ENCODE results near the gene KLHDC4. TPM values are rescaled to one million over a fixed set of nuclear protein-coding genes. Genes with fewer than 3 reads are reported as not detected.
"Not testable (repeated sequence)": the region's sequence is repeated elsewhere in the genome, so short reads cannot be mapped to it uniquely, and the experiment has no call there.

KLHDC4 gene
- polyA plus RNA-seq, 3 donors, result 11.2 to 26.4 (median 12.6) TPM

GRCh38 chr16:87787451-87788091, 21.8 kb upstream of the KLHDC4 start:
- H3K4me3 Mint-ChIP-seq; H3K36me3 Mint-ChIP-seq; H3K27ac ChIP-seq (ENCODE audit: low read depth in 1 of 2, low read length in 2 of 2); H3K4me1 ChIP-seq (ENCODE audit: control insufficient read depth in 1 of 2, insufficient read depth in 2 of 2, low read length in 2 of 2); H3K9ac ChIP-seq (ENCODE audit: insufficient read depth, low read length, poor library complexity, severe bottlenecking); H3K9me3 Mint-ChIP-seq; H4K20me1 ChIP-seq (ENCODE audit: insufficient read depth, low read length); H3K79me2 ChIP-seq (ENCODE audit: insufficient read depth, low read length); H3K27ac Mint-ChIP-seq; H3K4me3 ChIP-seq (replicated peaks in 1 of 3; ENCODE audit: low read depth in 2 of 3, low read length in 3 of 3); H3K27me3 ChIP-seq (ENCODE audit: control insufficient read depth in 2 of 2, insufficient read depth in 2 of 2, low read length in 2 of 2); H3K9me3 ChIP-seq (replicated peaks in 1 of 2; ENCODE audit: control insufficient read depth in 1 of 2, insufficient read depth in 1 of 2, low read length in 2 of 2); H3K36me3 ChIP-seq (replicated peaks in 1 of 2; ENCODE audit: control insufficient read depth in 1 of 2, insufficient read depth in 2 of 2, low read length in 2 of 2); H3K4me2 ChIP-seq (replicated peaks; ENCODE audit: extremely low read depth, low read length, poor library complexity, severe bottlenecking); intact Hi-C loops (cut with micrococcal nuclease); H3K4me1 Mint-ChIP-seq; H3K27me3 Mint-ChIP-seq (ENCODE audit: low read depth in 3 of 3); DNase-seq; H2AFZ ChIP-seq (ENCODE audit: insufficient read depth, low read depth, low read length, poor library complexity, severe bottlenecking): not testable (repeated sequence)
- WGBS (ENCODE audit: insufficient coverage), result 100% methylated on average over 2 of the region's 2 CpGs

GRCh38 chr16:87784812-87785211, 19.0 kb upstream of the KLHDC4 start:
- H3K9me3 Mint-ChIP-seq, result peaks cover 0 to 12% (median 3%) of the 10 kb centered on the region in 7 donors
- DNase-seq, result no peak
- H3K4me1 ChIP-seq (ENCODE audit: control insufficient read depth in 1 of 2, insufficient read depth in 2 of 2, low read length in 2 of 2), result peaks cover 16 to 20% of the 10 kb centered on the region in 2 donors
- no peaks in the 10 kb centered on the region for H3K36me3 ChIP-seq (replicated peaks in 1 of 2; ENCODE audit: control insufficient read depth in 1 of 2, insufficient read depth in 2 of 2, low read length in 2 of 2)
- no peak overlapping the region for H3K4me3 ChIP-seq (replicated peaks in 1 of 3; ENCODE audit: low read depth in 2 of 3, low read length in 3 of 3)
- intact Hi-C loops (cut with micrococcal nuclease), result no loop called here
- peaks cover 19% of the 10 kb centered on the region for H3K4me1 Mint-ChIP-seq
- peaks cover 0 to 4% of the 10 kb centered on the region in 2 donors for H3K9me3 ChIP-seq (replicated peaks in 1 of 2; ENCODE audit: control insufficient read depth in 1 of 2, insufficient read depth in 1 of 2, low read length in 2 of 2)
- H3K4me2 ChIP-seq (replicated peaks; ENCODE audit: extremely low read depth, low read length, poor library complexity, severe bottlenecking), result no peak overlapping the region
- no peaks in the 10 kb centered on the region for H3K36me3 Mint-ChIP-seq
- no peaks in the 10 kb centered on the region for H3K79me2 ChIP-seq (ENCODE audit: insufficient read depth, low read length)
- H3K27ac ChIP-seq (ENCODE audit: low read depth in 1 of 2, low read length in 2 of 2), result no peak overlapping the region
- no peak overlapping the region for H3K9ac ChIP-seq (ENCODE audit: insufficient read depth, low read length, poor library complexity, severe bottlenecking)
- H2AFZ ChIP-seq (ENCODE audit: insufficient read depth, low read depth, low read length, poor library complexity, severe bottlenecking), result no peak overlapping the region
- peaks cover 2 to 6% (median 2%) of the 10 kb centered on the region in 3 donors for H3K27me3 Mint-ChIP-seq (ENCODE audit: low read depth in 3 of 3)
- H3K4me3 Mint-ChIP-seq, result no peak overlapping the region
- TF ChIP-seq CTCF (IDR thresholded peaks at IDR 0.05), result no peak
- no peak overlapping the region for H3K27ac Mint-ChIP-seq
- no peaks in the 10 kb centered on the region for H4K20me1 ChIP-seq (ENCODE audit: insufficient read depth, low read length)
- 95% methylated on average over 9 of the region's 10 CpGs for WGBS (ENCODE audit: insufficient coverage)
- no peaks in the 10 kb centered on the region for H3K27me3 ChIP-seq (ENCODE audit: control insufficient read depth in 2 of 2, insufficient read depth in 2 of 2, low read length in 2 of 2)

All from CD14-positive monocyte (primary cell).